ENCODE data around the gene COL6A2.

- no peak for TF ChIP-seq CTCF (IDR thresholded peaks at IDR 0.05)
- TF ChIP-seq POLR2A (IDR thresholded peaks at IDR 0.05): no peak
- TF ChIP-seq POLR2AphosphoS5 (IDR thresholded peaks at IDR 0.05): no peak
These were observed 15.8 kb upstream of the COL6A2 start for GRCh38 chr21:46081862-46082712.

All from prostate gland (tissue), 2 donors.